GM19467 (cell line): ENCODE measurements around the gene MRPL22.
"Not testable (repeated sequence)": the region's sequence is repeated elsewhere in the genome, so short reads cannot be mapped to it uniquely, and the experiment has no call there.

Source experiments
- ATAC-seq: cut with Tn5 transposase; IDR thresholded peaks from one replicate; pipeline ENCODE4 v1.9.1; 2021; ENCODE audit warnings: mild to moderate bottlenecking, moderate library complexity; ENCODE audit not compliant: unreplicated experiment

MRPL22 gene

DNA sequence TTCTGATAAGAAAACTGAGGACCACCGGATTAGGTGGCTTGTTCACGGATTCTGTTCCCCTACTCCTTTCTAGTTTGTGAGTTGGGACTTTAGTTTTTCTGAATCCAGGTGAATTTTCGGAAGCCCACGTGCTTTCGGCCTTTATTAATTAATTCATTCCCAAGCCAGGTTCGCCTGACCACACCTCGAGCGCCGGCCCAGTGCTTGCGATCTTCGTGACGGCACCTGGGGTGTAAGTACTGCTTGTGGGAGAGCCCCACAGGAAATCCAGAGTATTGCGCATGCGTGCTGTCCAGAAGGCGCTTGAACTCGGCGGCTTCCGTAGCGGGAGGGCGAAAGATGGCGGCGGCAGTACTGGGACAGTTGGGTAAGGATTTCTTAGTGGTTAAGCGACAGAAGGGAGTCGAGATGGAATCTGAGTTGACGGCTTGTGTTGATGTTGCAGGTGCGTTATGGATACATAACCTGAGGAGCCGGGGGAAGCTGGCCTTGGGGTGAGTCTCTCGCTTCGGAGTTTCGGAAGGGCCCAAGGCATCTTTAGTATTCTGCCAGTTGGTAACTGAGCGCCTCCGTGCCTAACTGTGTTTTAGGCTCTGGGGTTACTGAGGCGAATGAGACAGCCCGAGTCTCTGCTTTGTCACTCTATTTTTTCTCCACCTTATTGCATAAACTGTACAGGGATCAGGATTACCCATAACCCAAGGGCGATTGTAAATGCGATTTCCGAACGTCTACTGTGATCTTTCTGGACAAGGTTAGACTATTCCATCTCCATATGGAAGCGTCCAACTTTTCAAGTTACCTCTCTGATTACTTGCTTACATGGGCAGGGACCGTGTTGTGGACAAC is at the start of gene MRPL22:
TSS of gene MRPL22 (plus strand) at position 302 of the 849 bp plus-strand sequence. CDS start at position 340, 38 bp downstream.
- ATAC-seq = peak; percentile 44

GRCh38 chr5:154892369-154892771 is 48.5 kb upstream of the MRPL22 start:
- ATAC-seq = no peak

GRCh38 chr5:154893381-154893780 is 47.5 kb upstream of the MRPL22 start:
- no peak for ATAC-seq

GRCh38 chr5:154895606-154896561 is 45.0 kb upstream of the MRPL22 start:
- ATAC-seq = no peak

GRCh38 chr5:154896562-154897165 is 44.2 kb upstream of the MRPL22 start:
- no peak for ATAC-seq

DNA sequence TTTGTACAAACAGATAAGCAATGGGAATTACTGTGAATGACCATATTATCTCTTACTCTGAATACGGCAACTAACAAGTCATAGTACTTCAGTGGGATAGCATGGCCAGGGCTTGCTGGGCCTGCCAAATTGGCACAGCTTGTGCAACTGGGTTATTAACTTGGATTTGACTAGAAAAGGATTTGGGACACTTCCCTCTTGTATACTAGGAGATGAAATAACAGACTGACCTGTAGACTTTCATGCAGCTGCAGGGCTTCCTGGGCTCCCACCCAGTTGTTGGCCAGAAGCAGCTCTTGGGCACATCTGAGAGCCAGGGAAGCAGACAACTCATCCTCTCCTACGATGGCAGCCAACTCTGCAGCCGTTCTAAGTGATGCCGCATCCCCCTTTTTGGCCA is 42.7 kb upstream of the MRPL22 start:
- no peak for ATAC-seq

DNA sequence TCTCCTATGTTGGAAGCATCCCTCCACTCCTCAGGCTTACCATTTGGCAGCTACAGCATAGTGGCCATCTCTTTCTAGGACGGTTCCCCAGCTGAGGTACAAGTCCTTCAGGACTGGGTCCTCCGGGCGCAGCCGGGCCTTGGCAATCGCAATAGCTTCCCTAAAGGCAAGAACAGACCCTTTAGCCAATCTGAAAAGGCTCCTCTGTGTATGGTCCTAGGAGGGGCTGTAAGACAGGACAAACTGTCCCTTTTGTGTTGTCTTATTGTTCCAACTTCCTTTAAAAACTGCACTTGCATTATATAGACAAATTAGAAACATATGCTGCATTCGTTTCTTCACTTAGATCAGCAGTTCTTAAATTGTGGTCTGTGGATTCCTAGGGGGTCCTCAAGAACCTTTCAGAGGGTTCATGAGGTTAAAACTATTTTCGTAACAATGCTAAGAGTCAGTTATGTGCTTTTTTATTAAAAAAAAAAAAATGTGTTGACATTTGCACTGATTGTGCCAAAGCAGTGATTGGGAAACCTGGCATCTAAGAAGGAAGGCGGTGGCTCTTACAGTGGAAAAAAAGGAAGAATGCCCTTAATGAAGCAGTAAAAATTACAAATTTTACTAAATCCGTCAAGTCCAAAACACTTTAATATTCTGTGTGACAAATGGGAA is 41.6 kb upstream of the MRPL22 start:
- no peak for ATAC-seq

DNA sequence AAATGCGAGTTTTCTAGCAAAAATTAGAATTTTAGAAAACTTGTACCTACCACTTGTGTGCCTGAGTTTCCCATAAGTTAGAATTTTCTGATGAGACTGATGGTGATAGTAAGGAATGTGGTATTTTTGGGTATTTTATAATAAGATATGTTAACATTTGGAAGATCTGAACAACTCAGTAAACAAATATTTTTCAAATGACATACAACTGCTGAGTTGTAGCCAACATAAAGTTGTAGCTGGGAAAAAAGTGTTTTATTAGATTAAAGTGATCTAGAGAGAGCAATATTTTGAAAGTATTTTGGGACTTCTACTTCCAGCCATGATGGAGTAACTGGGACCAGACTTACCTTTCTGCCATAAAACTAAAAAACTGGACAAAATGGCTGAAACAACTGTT is 40.8 kb upstream of the MRPL22 start:
- ATAC-seq = no peak

- ATAC-seq = no peak
Measured at GRCh38 chr5:154901276-154901675, 39.6 kb upstream of the MRPL22 start.

GRCh38 chr5:154901913-154902312 is 39.0 kb upstream of the MRPL22 start:
- ATAC-seq = no peak

DNA sequence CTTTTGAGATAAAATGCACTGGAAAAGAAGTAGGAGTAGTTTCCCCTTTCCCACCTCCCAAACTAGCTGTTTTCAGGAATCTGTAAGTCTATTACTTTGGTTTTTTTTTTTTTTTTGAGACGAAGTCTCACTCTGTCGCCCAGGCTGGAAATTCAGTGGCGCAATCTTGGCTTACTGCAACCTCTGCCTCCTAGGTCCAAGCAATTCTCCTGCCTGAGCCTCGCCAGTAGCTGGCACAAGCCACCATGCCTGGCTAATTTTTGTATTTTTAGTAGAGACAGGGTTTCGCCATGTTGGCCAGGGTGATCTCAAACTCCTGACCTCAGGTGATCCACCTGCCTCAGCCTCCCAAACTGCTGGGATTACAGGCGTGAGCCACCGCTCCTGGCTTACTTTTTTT is 35.3 kb upstream of the MRPL22 start:
- ATAC-seq = not testable (repeated sequence)

GRCh38 chr5:154916874-154917273 is 24.0 kb upstream of the MRPL22 start:
- ATAC-seq = no peak

- no peak for ATAC-seq
Measured at GRCh38 chr5:154917757-154918156, 23.1 kb upstream of the MRPL22 start.

DNA sequence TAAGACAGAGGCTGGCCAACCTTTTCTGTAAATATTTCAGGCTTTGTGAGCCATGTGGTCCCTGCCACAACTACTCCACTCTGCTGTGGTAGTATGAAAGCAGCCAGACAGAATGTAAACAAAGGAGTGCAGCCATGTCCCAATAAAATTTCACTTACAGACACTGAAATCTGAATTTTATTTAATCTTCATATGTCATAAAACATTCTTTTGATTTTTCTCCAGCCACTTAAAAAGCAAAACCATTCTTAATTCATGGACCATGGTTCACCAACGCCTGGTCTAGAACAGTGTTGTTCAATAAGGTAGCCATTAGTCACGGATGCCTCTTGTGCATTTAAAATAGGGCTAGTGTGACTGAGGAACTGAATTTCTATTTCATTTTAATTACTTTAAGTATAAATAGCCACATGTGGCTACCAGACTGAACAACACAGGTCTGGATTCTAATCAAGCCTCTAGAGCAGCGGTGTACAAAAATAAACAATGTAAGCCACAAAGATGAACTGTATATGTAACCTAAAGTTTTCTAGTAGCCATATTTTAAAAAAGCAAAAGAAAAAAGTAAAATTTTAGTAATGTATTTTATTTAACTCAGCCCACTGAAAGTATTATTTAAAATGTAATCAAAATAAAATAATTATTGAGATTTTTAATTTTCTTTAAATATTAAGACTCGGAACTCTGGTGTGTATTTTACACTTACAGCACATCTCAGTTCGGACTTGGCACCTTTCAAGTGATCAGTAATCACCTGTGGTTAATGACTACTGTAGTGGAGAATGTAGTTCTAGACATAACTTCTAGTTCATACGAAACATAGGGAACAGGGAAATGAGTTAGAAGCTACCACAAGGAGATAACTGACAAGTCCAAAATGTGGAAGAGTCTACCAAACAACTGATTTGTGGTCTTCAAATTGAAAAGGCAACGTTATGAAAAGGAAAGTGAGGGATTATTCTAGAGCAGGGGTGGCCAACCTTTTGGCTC is 17.1 kb upstream of the MRPL22 start:
- ATAC-seq = no peak

- no peak for ATAC-seq
Measured at GRCh38 chr5:154933537-154933936, 7.3 kb upstream of the MRPL22 start.

DNA sequence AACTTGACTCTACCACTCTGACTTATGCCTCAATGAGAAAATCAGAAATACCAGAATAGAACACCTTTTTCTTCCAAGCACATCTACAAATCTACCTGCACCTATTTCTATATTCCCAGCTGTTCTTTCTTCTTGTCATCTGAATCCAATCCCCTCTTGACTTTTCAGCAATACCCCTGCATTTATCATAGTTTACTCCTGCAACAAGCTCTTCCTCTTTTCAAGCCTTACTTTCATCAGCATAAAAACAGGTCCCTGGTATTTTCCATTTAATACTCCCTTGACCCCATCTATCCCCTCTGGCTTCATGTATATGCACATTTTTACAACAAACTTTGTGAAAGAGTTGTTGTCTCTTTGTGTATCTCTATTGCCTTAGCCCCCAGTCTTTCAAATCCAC is 6.0 kb upstream of the MRPL22 start:
- ATAC-seq = no peak

GRCh38 chr5:154937186-154937717 is 3.6 kb upstream of the MRPL22 start:
- ATAC-seq = no peak

DNA sequence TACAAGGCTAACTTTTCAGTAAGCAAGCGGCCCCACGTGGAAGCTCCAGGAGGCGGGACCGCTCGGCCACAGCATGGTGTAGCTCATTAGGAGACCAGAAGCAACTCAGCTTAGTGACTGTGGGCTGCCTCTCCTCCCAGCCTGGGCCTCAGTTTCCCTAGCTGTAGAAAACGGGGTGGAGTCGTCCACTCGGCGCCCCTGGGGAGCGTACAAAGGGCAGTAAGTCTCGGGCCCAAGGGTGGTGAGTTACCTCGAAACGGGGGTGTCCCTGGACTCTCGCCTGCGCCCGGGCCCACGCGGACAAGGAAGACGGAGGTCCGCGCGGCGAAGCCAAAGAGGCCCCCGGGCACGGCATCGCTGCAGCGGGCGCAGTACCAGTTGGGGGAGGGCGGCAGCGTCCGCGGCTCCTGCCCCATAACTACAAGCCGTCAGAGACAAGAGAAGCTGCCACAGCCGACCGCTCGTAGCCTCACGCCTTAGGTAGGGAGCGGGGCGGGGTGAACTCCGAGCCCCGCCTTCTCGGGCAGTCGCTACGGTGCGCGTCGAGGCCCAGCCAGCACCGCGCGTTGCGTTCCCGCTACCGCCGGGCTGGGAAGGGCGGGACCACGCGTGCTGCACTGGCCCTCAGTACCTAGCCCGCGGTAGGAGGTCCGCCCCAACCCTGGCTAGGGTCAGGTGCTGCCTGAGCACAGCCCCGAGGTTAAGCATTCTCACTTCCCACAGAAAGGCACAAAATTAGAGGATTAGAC is 3.0 kb upstream of the MRPL22 start, which contains the start of gene GEMIN5:
TSS of gene GEMIN5 (minus strand) at position 494 of the 749 bp plus-strand sequence. CDS start at position 416, 78 bp downstream.
- peak; percentile 84 for ATAC-seq
